Measurements from ENCODE around the gene METTL9.

- TF ChIP-seq CTCF (IDR thresholded peaks at IDR 0.05) (no peak), POLR2A (IDR thresholded peaks at IDR 0.05) (no peak)
These were observed 5.7 kb upstream of the METTL9 start for GRCh38 chr16:21593530-21594289.

All from Peyer's patch (tissue), 4 donors.